Choroid plexus epithelial cell (primary cell): ENCODE data around the gene XRN2.

ENCODE experiments used
- DNase-seq: peaks from one replicate; pipeline ENCODE4 v3.0.0-alpha.2; 2010; ENCODE audit warnings: low read depth
- H3K4me3 ChIP-seq: 2 replicates; pipeline ENCODE4 v1.5.1; 2011; ENCODE audit warnings: low read depth, mild to moderate bottlenecking, control low read depth, low read length, moderate library complexity
- CTCF ChIP-seq: conservative IDR thresholded peaks from 2 replicates; pipeline ENCODE4 v1.5.1; 2011; ENCODE audit warnings: low read depth, mild to moderate bottlenecking, control low read depth, inconsistent platforms, low read length, moderate library complexity

Gene XRN2

GRCh38 chr20:21303061-21303871 lies at the start of gene XRN2:
TSS of gene XRN2 (plus strand) at chr20:21303331. CDS start at chr20:21303399, 68 bp downstream.
- DNase-seq, result peak; percentile 95
- TF ChIP-seq CTCF, result peak; percentile 17
- H3K4me3 ChIP-seq, result peak within 1 kb of the TSS; percentile 92

GRCh38 chr20:21257192-21257591 lies 45.9 kb upstream of the XRN2 start:
- no peak for TF ChIP-seq CTCF
- H3K4me3 ChIP-seq, result no peak overlapping the region
- no peak for DNase-seq

GRCh38 chr20:21258411-21258810 lies 44.7 kb upstream of the XRN2 start:
- no peak overlapping the region for H3K4me3 ChIP-seq
- DNase-seq, result no peak
- no peak for TF ChIP-seq CTCF

GRCh38 chr20:21259346-21259745 lies 43.8 kb upstream of the XRN2 start:
- no peak overlapping the region for H3K4me3 ChIP-seq
- TF ChIP-seq CTCF, result no peak
- DNase-seq, result no peak

- no peak for TF ChIP-seq CTCF
- no peak for DNase-seq
- H3K4me3 ChIP-seq, result no peak overlapping the region
Observed at GRCh38 chr20:21262812-21263211, 40.3 kb upstream of the XRN2 start.

- no peak for DNase-seq
- TF ChIP-seq CTCF, result no peak
Observed at GRCh38 chr20:21265261-21266190, 37.6 kb upstream of the XRN2 start.

More at GRCh38 chr20:21265261-21266190, 37.6 kb upstream of the XRN2 start:
- H3K4me3 ChIP-seq, result no peak overlapping the region
